Loucy (cell line): Measurements from ENCODE around the gene TMEM273.

ENCODE experiments used
- EZH2phosphoT487 ChIP-seq: fragments of 200-600 bp; IDR thresholded peaks from 2 replicates; pipeline ENCODE4 v1.6.1; 2018; ENCODE audit warnings: antibody characterized with exemption, mild to moderate bottlenecking, moderate library complexity, borderline replicate concordance
- TF ChIP-seq, protein P1 (sequence below): fragments of 200-600 bp; sonication (generic); conservative IDR thresholded peaks from 2 replicates; pipeline ENCODE4 v1.5.1; 2014; ENCODE audit warnings: mild to moderate bottlenecking, antibody characterized with exemption, low read length

DNA sequence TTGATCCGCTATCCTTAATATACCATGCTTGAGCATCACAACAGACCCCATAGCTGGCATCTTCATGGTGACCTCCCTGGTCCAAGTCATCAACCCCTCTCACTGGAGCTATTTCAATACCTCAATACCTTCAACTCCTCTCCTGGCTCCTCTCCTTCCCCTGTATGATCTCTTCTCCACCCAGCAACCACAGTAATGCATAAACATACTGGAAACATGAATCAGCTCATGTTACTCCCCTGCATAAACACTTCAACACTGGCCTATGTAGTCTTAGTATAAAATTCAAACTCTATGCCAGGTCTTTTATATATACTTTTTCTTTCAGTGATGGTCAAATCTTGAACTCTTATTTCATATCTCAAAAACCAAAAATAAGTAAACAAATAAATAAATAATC, 31.8 kb upstream of the TMEM273 start:
- TF ChIP-seq, protein P1, sequence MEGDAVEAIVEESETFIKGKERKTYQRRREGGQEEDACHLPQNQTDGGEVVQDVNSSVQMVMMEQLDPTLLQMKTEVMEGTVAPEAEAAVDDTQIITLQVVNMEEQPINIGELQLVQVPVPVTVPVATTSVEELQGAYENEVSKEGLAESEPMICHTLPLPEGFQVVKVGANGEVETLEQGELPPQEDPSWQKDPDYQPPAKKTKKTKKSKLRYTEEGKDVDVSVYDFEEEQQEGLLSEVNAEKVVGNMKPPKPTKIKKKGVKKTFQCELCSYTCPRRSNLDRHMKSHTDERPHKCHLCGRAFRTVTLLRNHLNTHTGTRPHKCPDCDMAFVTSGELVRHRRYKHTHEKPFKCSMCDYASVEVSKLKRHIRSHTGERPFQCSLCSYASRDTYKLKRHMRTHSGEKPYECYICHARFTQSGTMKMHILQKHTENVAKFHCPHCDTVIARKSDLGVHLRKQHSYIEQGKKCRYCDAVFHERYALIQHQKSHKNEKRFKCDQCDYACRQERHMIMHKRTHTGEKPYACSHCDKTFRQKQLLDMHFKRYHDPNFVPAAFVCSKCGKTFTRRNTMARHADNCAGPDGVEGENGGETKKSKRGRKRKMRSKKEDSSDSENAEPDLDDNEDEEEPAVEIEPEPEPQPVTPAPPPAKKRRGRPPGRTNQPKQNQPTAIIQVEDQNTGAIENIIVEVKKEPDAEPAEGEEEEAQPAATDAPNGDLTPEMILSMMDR: no peak
- TF ChIP-seq EZH2phosphoT487: no peak
